Right lobe of liver (tissue), 4 donors: ENCODE results near the gene XRN1.

ENCODE experiments used
- POLR2A ChIP-seq: fragments of 450-650 bp; IDR thresholded peaks from one replicate; pipeline ENCODE4 v1.6.1; 2017; ENCODE audit warnings: antibody characterized with exemption, mild to moderate bottlenecking
- TF ChIP-seq, protein P1 (sequence below), 4 donors: fragments of 200-600 bp in 3 of 4; fragments of 450-650 bp in 1 of 4; IDR thresholded peaks; one replicate each; pipeline versions ENCODE4 v1.5.1 to v1.8.0; 2016 to 2022; ENCODE audit warnings: antibody characterized with exemption in 4 of 4, mild to moderate bottlenecking in 2 of 4
- donor health status: DM: no; HTN: no; CAD: no.
- donor health status: DM: no; HTN: no; CAD: no.
- donor health status: DM: no; HTN: yes; CAD: no.

DNA sequence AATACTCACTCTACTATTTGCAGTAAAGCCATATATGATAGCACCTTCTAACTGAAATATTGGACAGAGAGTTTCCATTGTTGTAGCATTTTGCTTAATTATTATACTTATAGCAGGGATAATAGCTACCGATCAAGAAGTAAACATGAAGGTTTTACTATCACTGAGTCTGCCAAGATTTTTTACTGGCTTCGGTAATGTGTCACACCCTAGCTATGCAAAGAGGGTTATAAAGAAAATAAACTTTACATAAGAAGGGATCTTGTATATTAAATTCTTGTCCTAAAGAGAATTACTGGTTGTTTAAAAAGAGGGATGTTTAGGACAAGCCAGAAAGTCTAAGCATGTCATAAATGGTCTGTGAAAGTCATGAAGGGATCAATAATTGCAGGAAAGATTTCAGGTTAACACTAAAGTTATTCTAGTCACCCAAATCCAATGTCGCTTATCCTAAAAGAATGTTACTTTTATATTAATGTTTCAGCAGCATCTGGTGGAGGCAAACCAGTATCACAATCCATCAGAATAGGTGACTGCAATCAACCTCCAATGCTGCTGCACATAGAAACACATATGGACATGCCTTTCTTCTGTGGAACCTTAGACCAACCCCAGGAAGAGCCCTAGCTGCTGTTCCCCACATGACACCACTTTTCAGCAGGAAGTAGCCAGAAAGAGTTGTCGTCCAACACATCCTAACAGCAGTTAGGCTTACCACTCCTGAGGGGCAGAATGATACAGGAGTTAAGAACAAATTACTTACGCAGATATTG lies 159.8 kb downstream of the XRN1 start:
- TF ChIP-seq, protein P1, sequence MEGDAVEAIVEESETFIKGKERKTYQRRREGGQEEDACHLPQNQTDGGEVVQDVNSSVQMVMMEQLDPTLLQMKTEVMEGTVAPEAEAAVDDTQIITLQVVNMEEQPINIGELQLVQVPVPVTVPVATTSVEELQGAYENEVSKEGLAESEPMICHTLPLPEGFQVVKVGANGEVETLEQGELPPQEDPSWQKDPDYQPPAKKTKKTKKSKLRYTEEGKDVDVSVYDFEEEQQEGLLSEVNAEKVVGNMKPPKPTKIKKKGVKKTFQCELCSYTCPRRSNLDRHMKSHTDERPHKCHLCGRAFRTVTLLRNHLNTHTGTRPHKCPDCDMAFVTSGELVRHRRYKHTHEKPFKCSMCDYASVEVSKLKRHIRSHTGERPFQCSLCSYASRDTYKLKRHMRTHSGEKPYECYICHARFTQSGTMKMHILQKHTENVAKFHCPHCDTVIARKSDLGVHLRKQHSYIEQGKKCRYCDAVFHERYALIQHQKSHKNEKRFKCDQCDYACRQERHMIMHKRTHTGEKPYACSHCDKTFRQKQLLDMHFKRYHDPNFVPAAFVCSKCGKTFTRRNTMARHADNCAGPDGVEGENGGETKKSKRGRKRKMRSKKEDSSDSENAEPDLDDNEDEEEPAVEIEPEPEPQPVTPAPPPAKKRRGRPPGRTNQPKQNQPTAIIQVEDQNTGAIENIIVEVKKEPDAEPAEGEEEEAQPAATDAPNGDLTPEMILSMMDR (IDR thresholded peaks at IDR 0.05), result no peak
- TF ChIP-seq POLR2A, result no peak
